Small intestine (tissue), 7 donors: Measurements from ENCODE around the gene DIO1. TPM values are rescaled to one million over a fixed set of nuclear protein-coding genes. Genes with fewer than 3 reads are reported as not detected.

Experiments used
- DNase-seq, 2 donors: peaks; one replicate each; pipeline versions ENCODE4 v3.0.0 to v3.0.0-alpha.2; 2013
- FAIRE-seq: peaks from 2 replicates; lab custom pipeline; 2012; peaks lifted over from hg19 to GRCh38; lab: Jason Lieb, UNC
- H3K27ac ChIP-seq, 3 donors: one replicate each; pipeline ENCODE4 v1.5.1; 2013; ENCODE audit warnings: low read length in 2 of 3, mild to moderate bottlenecking in 2 of 3, control low read depth in 1 of 3, inconsistent platforms in 1 of 3, low read depth in 1 of 3, moderate library complexity in 1 of 3
- H3K27me3 ChIP-seq, 3 donors: one replicate each; pipeline ENCODE4 v1.6.1; 2013; ENCODE audit warnings: low read length in 3 of 3, inconsistent platforms in 1 of 3; ENCODE audit not compliant: control insufficient read depth in 3 of 3, insufficient read depth in 3 of 3
- H3K36me3 ChIP-seq, 3 donors: one replicate each; pipeline ENCODE4 v1.6.1; 2013; ENCODE audit warnings: low read length in 3 of 3, inconsistent platforms in 1 of 3, low read depth in 1 of 3, mild to moderate bottlenecking in 1 of 3, moderate library complexity in 1 of 3; ENCODE audit not compliant: control insufficient read depth in 3 of 3, insufficient read depth in 2 of 3
- H3K4me1 ChIP-seq, 3 donors: one replicate each; pipeline ENCODE4 v1.6.1; 2013; ENCODE audit warnings: low read length in 2 of 3, inconsistent platforms in 1 of 3, low read depth in 1 of 3, mild to moderate bottlenecking in 1 of 3, moderate library complexity in 1 of 3; ENCODE audit not compliant: control insufficient read depth in 3 of 3, insufficient read depth in 2 of 3
- H3K4me3 ChIP-seq, 3 donors: one replicate each; pipeline ENCODE4 v1.5.1; 2013; ENCODE audit warnings: low read length in 3 of 3, control low read depth in 1 of 3, inconsistent platforms in 1 of 3, low read depth in 1 of 3, mild to moderate bottlenecking in 1 of 3, moderate library complexity in 1 of 3
- H3K9me3 ChIP-seq, 2 donors: one replicate each; pipeline ENCODE4 v1.6.1; 2013; ENCODE audit warnings: low read depth in 1 of 2, low read length in 1 of 2; ENCODE audit not compliant: control insufficient read depth in 2 of 2, insufficient read depth in 1 of 2
- WGBS, 3 donors: extraction: QIAGEN DNeasy Blood & Tissue Kit; methylation state at CpG; one replicate each; pipeline ENCODE4 v1.1.7; 2013; 5-methylcytosine and 5-hydroxymethylcytosine counted together
- polyA plus RNA-seq, 4 donors: library from polyadenylated mRNA; stranded (reverse) in 3 of 4; unstranded in 1 of 4; fragments of 200-250 nt in 3 of 4; fragments of 120-200 nt in 1 of 4; gene quantifications; one replicate each; pipeline versions ENCODE4 v1.2.1 to v1.2.3, GENCODE V29; 2013
- donor health status: healthy with polysubstance abuse.
- donor health status: control.
- donor health status: control.
- donor health status: Bipolar disorder and iron deficiency.
- donor health status: healthy.

DIO1 gene
- polyA plus RNA-seq, 4 donors = 0.44 TPM; not detected in 3

GRCh38 chr1:53890522-53890941 is 3.5 kb upstream of the DIO1 start:
- Histone ChIP-seq H3K4me3 (peak overlapping the region in 1 of 3 donors; percentile 99), H3K4me1 (peaks cover 0 to 7% (median 2%) of the 10 kb centered on the region in 3 donors), H3K27ac (no peak overlapping the region), H3K36me3 (peaks cover 0 to 3% (median 0%) of the 10 kb centered on the region in 3 donors), H3K9me3 (no peaks in the 10 kb centered on the region), H3K27me3 (no peaks in the 10 kb centered on the region)
- 43 to 71% (median 61%) methylated on average over 7 of the region's 7 CpGs for WGBS, 3 donors
- FAIRE-seq (no peak), DNase-seq (peak in 1 of 2 donors; percentile 18)

- Histone ChIP-seq H3K4me1 (peaks cover 0 to 7% (median 2%) of the 10 kb centered on the region in 3 donors), H3K27ac (no peak overlapping the region), H3K36me3 (peaks cover 0 to 3% (median 0%) of the 10 kb centered on the region in 3 donors), H3K4me3 (no peak overlapping the region), H3K9me3 (no peaks in the 10 kb centered on the region), H3K27me3 (no peaks in the 10 kb centered on the region)
- 65 to 86% (median 68%) methylated on average over 2 of the region's 2 CpGs for WGBS, 3 donors
- DNase-seq = no peak
- FAIRE-seq = no peak
These were observed 3.0 kb upstream of the DIO1 start for GRCh38 chr1:53891018-53891417.

- Histone ChIP-seq H3K9me3 (no peaks in the 10 kb centered on the region), H3K4me3 (no peak overlapping the region), H3K27ac (no peak overlapping the region), H3K36me3 (peaks cover 0 to 3% (median 0%) of the 10 kb centered on the region in 3 donors), H3K27me3 (no peaks in the 10 kb centered on the region), H3K4me1 (peaks cover 0 to 7% (median 2%) of the 10 kb centered on the region in 3 donors)
- WGBS, 3 donors = 70 to 96% (median 81%) methylated on average over 2 of the region's 2 CpGs
- FAIRE-seq (no peak), DNase-seq (peak in 1 of 2 donors; percentile 28)
These were observed 2.3 kb upstream of the DIO1 start for GRCh38 chr1:53891678-53892077.

GRCh38 chr1:53892911-53893310 is 1.1 kb upstream of the DIO1 start:
- H3K36me3 ChIP-seq = no peaks in the 10 kb centered on the region
- H3K27ac ChIP-seq = peak overlapping the region in 1 of 3 donors; percentile 26
- 55 to 86% (median 82%) methylated on average over 5 of the region's 5 CpGs for WGBS, 3 donors
- H3K27me3 ChIP-seq = no peaks in the 10 kb centered on the region
- no peak for FAIRE-seq
- H3K4me3 ChIP-seq = no peak overlapping the region
- DNase-seq = no peak
- H3K9me3 ChIP-seq = no peaks in the 10 kb centered on the region
- peaks cover 0 to 7% (median 2%) of the 10 kb centered on the region in 3 donors for H3K4me1 ChIP-seq

GRCh38 chr1:53894644-53895043 is 657 bp downstream of the DIO1 start:
- FAIRE-seq = no peak

GRCh38 chr1:53895421-53895820 is 1.4 kb downstream of the DIO1 start:
- no peaks in the 10 kb centered on the region for H3K27me3 ChIP-seq
- H3K27ac ChIP-seq = no peak overlapping the region
- H3K9me3 ChIP-seq = no peaks in the 10 kb centered on the region
- peaks cover 0 to 7% (median 2%) of the 10 kb centered on the region in 3 donors for H3K4me1 ChIP-seq
- WGBS, 3 donors = 78 to 87% (median 80%) methylated on average over 6 of the region's 6 CpGs
- no peak overlapping the region for H3K4me3 ChIP-seq
- DNase-seq (no peak), FAIRE-seq (no peak)
- no peaks in the 10 kb centered on the region for H3K36me3 ChIP-seq

More at GRCh38 chr1:53894644-53895043, 657 bp downstream of the DIO1 start:
- Histone ChIP-seq H3K27me3 (no peaks in the 10 kb centered on the region), H3K27ac (no peak overlapping the region), H3K4me1 (peaks cover 0 to 7% (median 2%) of the 10 kb centered on the region in 3 donors), H3K36me3 (no peaks in the 10 kb centered on the region), H3K9me3 (no peaks in the 10 kb centered on the region), H3K4me3 (no peak overlapping the region)
- no peak for DNase-seq
- WGBS, 3 donors = 82 to 93% (median 89%) methylated on average over 5 of the region's 5 CpGs

GRCh38 chr1:53896635-53897229 is 2.7 kb downstream of the DIO1 start:
- DNase-seq = no peak
- H3K4me1 ChIP-seq = peaks cover 0 to 2% (median 1%) of the 10 kb centered on the region in 3 donors
- no peak overlapping the region for H3K4me3 ChIP-seq
- H3K9me3 ChIP-seq = no peaks in the 10 kb centered on the region
- no peak overlapping the region for H3K27ac ChIP-seq
- H3K36me3 ChIP-seq = no peaks in the 10 kb centered on the region
- 68 to 92% (median 81%) methylated on average over 2 of the region's 2 CpGs for WGBS, 3 donors
- FAIRE-seq = no peak
- no peaks in the 10 kb centered on the region for H3K27me3 ChIP-seq

- H3K4me1 ChIP-seq = peaks cover 0 to 2% (median 0%) of the 10 kb centered on the region in 3 donors
- H3K9me3 ChIP-seq = no peaks in the 10 kb centered on the region
- no peak for DNase-seq
- no peak overlapping the region for H3K4me3 ChIP-seq
- H3K36me3 ChIP-seq = no peaks in the 10 kb centered on the region
- H3K27me3 ChIP-seq = no peaks in the 10 kb centered on the region
- 2 to 18% (median 15%) methylated on average over 2 of the region's 2 CpGs for WGBS, 3 donors
- FAIRE-seq = no peak
- no peak overlapping the region for H3K27ac ChIP-seq
These were observed 5.2 kb downstream of the DIO1 start for GRCh38 chr1:53899206-53899628.
